GM19463 (cell line): Measurements from ENCODE around the gene ARL15.
"Not testable (repeated sequence)": the region's sequence is repeated elsewhere in the genome, so short reads cannot be mapped to it uniquely, and the experiment has no call there.

Source experiments
- ATAC-seq: cut with Tn5 transposase; IDR thresholded peaks from one replicate; pipeline ENCODE4 v1.9.1; 2021; ENCODE audit warnings: mild to moderate bottlenecking, moderate library complexity; ENCODE audit not compliant: unreplicated experiment

Gene ARL15

GRCh38 chr5:53873235-53873634, 437.1 kb downstream of the ARL15 start:
- ATAC-seq = no peak

GRCh38 chr5:53871775-53872174, 438.6 kb downstream of the ARL15 start:
- no peak for ATAC-seq

- no peak for ATAC-seq
Observed at GRCh38 chr5:53871050-53871449, 439.3 kb downstream of the ARL15 start.

- no peak for ATAC-seq
Observed at GRCh38 chr5:53858700-53859456, 451.5 kb downstream of the ARL15 start.

- no peak for ATAC-seq
Observed at GRCh38 chr5:53856506-53856905, 453.9 kb downstream of the ARL15 start.

GRCh38 chr5:53836851-53837430, 473.4 kb downstream of the ARL15 start:
- not testable (repeated sequence) for ATAC-seq

- ATAC-seq = no peak
Observed at GRCh38 chr5:53834500-53834899, 475.9 kb downstream of the ARL15 start.
